Spleen (tissue), 11 donors: ENCODE measurements around the gene SERPINA3. TPM values are rescaled to one million over a fixed set of nuclear protein-coding genes. Genes with fewer than 3 reads are reported as not detected.

Experiments
- DNase-seq: peaks from one replicate; pipeline ENCODE4 v3.0.0-alpha.2; 2020
- H3K27ac ChIP-seq, 8 donors: fragments of 200-600 bp; sonication (generic) in 7 of 8; 1 replicate in 4 of 8; 2 replicates in 4 of 8; pipeline versions ENCODE4 v1.5.0 to v1.8.0; 2016 to 2021; ENCODE audit warnings: inconsistent platforms in 4 of 8, mild to moderate bottlenecking in 4 of 8, moderate library complexity in 1 of 8
- H3K27me3 ChIP-seq, 7 donors: fragments of 200-600 bp; sonication (generic) in 6 of 7; replicated peaks in 1 of 7; 1 replicate in 4 of 7; 2 replicates in 3 of 7; pipeline versions ENCODE4 v1.5.0 to v1.8.0; 2016 to 2021; ENCODE audit warnings: inconsistent platforms in 3 of 7, mild to moderate bottlenecking in 1 of 7
- H3K36me3 ChIP-seq, 6 donors: fragments of 200-600 bp; sonication (generic) in 5 of 6; 1 replicate in 4 of 6; 2 replicates in 2 of 6; pipeline versions ENCODE4 v1.5.0 to v1.8.0; 2016 to 2021; ENCODE audit warnings: inconsistent platforms in 2 of 6
- H3K4me1 ChIP-seq, 6 donors: fragments of 200-600 bp; sonication (generic) in 5 of 6; 1 replicate in 3 of 6; 2 replicates in 3 of 6; pipeline versions ENCODE4 v1.5.0 to v1.8.0; 2016 to 2021; ENCODE audit warnings: inconsistent platforms in 3 of 6
- H3K4me3 ChIP-seq, 8 donors: fragments of 200-600 bp; sonication (generic) in 7 of 8; 1 replicate in 4 of 8; 2 replicates in 4 of 8; pipeline versions ENCODE4 v1.5.0 to v1.8.0; 2016 to 2021; ENCODE audit warnings: inconsistent platforms in 4 of 8, mild to moderate bottlenecking in 4 of 8, moderate library complexity in 2 of 8
- H3K9me3 ChIP-seq, 8 donors: fragments of 200-600 bp; sonication (generic) in 7 of 8; 1 replicate in 4 of 8; 2 replicates in 4 of 8; pipeline versions ENCODE4 v1.5.0 to v1.8.0; 2016 to 2021; ENCODE audit warnings: inconsistent platforms in 4 of 8
- POLR2A ChIP-seq, 3 donors: fragments of 450-650 bp; IDR thresholded peaks; one replicate each; pipeline ENCODE4 v1.5.1; 2017; ENCODE audit warnings: antibody characterized with exemption in 3 of 3, mild to moderate bottlenecking in 1 of 3
- POLR2AphosphoS5 ChIP-seq, 3 donors: sonication (generic); formaldehyde crosslinking; IDR thresholded peaks; one replicate each; pipeline ENCODE4 v1.5.1; 2017; ENCODE audit warnings: antibody characterized with exemption in 3 of 3
- WGBS, 5 donors: extraction: QIAGEN DNeasy Blood & Tissue Kit in 3 of 5; methylation state at CpG; one replicate each; pipeline versions ENCODE4 v1.1.5 to v1.1.7; 2013 to 2018; 5-methylcytosine and 5-hydroxymethylcytosine counted together
- intact Hi-C: fragments of 100-400 bp; cut with DNase I; formaldehyde crosslinking; loops from one replicate; pipeline ENCODE4 v1.15.0; 2023; ENCODE audit warnings: low total_unique reads
- polyA plus RNA-seq, 3 donors: library from polyadenylated mRNA; stranded (reverse); fragments of 200-250 nt; gene quantifications; one replicate each; pipeline ENCODE4 v1.2.1, GENCODE V29; 2013
- total RNA-seq, 7 donors: library from RNA; depleted of rRNA in 3 of 7; stranded (reverse); fragments of >200 nt in 3 of 7; fragmentation: NEBNext Ultra II Directional in 4 of 7; extraction: Animal tissue kit (Norgen Biotek cat#: 25700) in 4 of 7; gene quantifications; one replicate each; pipeline versions ENCODE4 v1.1.0 to v1.2.1, GENCODE V29; 2016 to 2021
- TF ChIP-seq, protein P1 (sequence below), 11 experiments: fragments of 200-600 bp in 7 of 11; fragments of 450-650 bp in 4 of 11; sonication (generic) in 4 of 11; IDR thresholded peaks in 8 of 11; conservative IDR thresholded peaks in 3 of 11; 1 replicate in 7 of 11; 2 replicates in 4 of 11; pipeline versions ENCODE4 v1.4.0 to v1.8.0; 2016 to 2021; ENCODE audit warnings: antibody characterized with exemption in 11 of 11, inconsistent platforms in 4 of 11, mild to moderate bottlenecking in 1 of 11
- donor health status: healthy with polysubstance abuse.
- donor health status: DM: no; HTN: no; CAD: no; lungs with moderate emphysema.
- donor health status: DM: no; HTN: no; CAD: no.
- donor health status: Bipolar disorder and iron deficiency.
- donor health status: healthy.
- donor health status: DM: no; HTN: no; CAD: no.
- donor health status: DM: yes; HTN: yes; CAD: no.

The SERPINA3 gene
- total and polyA plus RNA-seq, 10 donors, result 3.4 to 88.3 (median 10.2) TPM

GRCh38 chr14:94623856-94624499 lies 11.8 kb downstream of the SERPINA3 start:
- Histone ChIP-seq H3K9me3 (peaks cover 0 to 14% (median 6%) of the 10 kb centered on the region in 8 donors), H3K4me3 (no peak overlapping the region), H3K27ac (no peak overlapping the region), H3K36me3 (no peaks in the 10 kb centered on the region), H3K27me3 (peaks cover 0 to 41% (median 0%) of the 10 kb centered on the region in 7 donors), H3K4me1 (no peaks in the 10 kb centered on the region)
- intact Hi-C loops, result no loop called here
- whole genome bisulfite sequencing, 5 donors, result 72 to 82% (median 79%) methylated on average over 4 to 7 of the region's 7 CpGs
- DNase-seq, result no peak
- TF ChIP-seq, protein P1, sequence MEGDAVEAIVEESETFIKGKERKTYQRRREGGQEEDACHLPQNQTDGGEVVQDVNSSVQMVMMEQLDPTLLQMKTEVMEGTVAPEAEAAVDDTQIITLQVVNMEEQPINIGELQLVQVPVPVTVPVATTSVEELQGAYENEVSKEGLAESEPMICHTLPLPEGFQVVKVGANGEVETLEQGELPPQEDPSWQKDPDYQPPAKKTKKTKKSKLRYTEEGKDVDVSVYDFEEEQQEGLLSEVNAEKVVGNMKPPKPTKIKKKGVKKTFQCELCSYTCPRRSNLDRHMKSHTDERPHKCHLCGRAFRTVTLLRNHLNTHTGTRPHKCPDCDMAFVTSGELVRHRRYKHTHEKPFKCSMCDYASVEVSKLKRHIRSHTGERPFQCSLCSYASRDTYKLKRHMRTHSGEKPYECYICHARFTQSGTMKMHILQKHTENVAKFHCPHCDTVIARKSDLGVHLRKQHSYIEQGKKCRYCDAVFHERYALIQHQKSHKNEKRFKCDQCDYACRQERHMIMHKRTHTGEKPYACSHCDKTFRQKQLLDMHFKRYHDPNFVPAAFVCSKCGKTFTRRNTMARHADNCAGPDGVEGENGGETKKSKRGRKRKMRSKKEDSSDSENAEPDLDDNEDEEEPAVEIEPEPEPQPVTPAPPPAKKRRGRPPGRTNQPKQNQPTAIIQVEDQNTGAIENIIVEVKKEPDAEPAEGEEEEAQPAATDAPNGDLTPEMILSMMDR (IDR thresholded peaks at IDR 0.05 in 8 of 11, conservative IDR thresholded peaks at IDR 0.05 in 3 of 11), result no peak
- TF ChIP-seq POLR2AphosphoS5 (IDR thresholded peaks at IDR 0.05), result no peak
- TF ChIP-seq POLR2A (IDR thresholded peaks at IDR 0.05), result no peak

- no peak overlapping the region for H3K27ac ChIP-seq
- WGBS, 5 donors, result 78 to 91% (median 83%) methylated on average over 9 to 10 of the region's 10 CpGs
Measured at GRCh38 chr14:94624537-94625352, 12.6 kb downstream of the SERPINA3 start.

GRCh38 chr14:94625353-94625635 lies 13.1 kb downstream of the SERPINA3 start:
- no peaks in the 10 kb centered on the region for H3K36me3 ChIP-seq
- TF ChIP-seq POLR2AphosphoS5 (IDR thresholded peaks at IDR 0.05), result no peak
- TF ChIP-seq, protein P1 (IDR thresholded peaks at IDR 0.05 in 8 of 11, conservative IDR thresholded peaks at IDR 0.05 in 3 of 11), result no peak
- no peak for TF ChIP-seq POLR2A (IDR thresholded peaks at IDR 0.05)
- H3K27me3 ChIP-seq, result peaks cover 0 to 41% (median 0%) of the 10 kb centered on the region in 7 donors
- DNase-seq, result no peak
- WGBS, 5 donors, result 61 to 71% (median 67%) methylated on average over 2 of the region's 2 CpGs
- H3K9me3 ChIP-seq, result peaks cover 0 to under 1% (median 0%) of the 10 kb centered on the region in 8 donors
- no peak overlapping the region for H3K27ac ChIP-seq
- intact Hi-C loops, result no loop called here
- H3K4me3 ChIP-seq, result no peak overlapping the region
- no peaks in the 10 kb centered on the region for H3K4me1 ChIP-seq

More at GRCh38 chr14:94624537-94625352, 12.6 kb downstream of the SERPINA3 start:
- no peak for DNase-seq
- Histone ChIP-seq H3K9me3 (peaks cover 0 to 6% (median 0%) of the 10 kb centered on the region in 8 donors), H3K4me3 (no peak overlapping the region), H3K4me1 (no peaks in the 10 kb centered on the region), H3K27me3 (peaks cover 0 to 41% (median 0%) of the 10 kb centered on the region in 7 donors), H3K36me3 (no peaks in the 10 kb centered on the region)
- intact Hi-C loops, result no loop called here
- TF ChIP-seq POLR2AphosphoS5 (IDR thresholded peaks at IDR 0.05) (no peak), POLR2A (IDR thresholded peaks at IDR 0.05) (no peak)
- TF ChIP-seq, protein P1 (IDR thresholded peaks at IDR 0.05 in 8 of 11, conservative IDR thresholded peaks at IDR 0.05 in 3 of 11), result no peak

GRCh38 chr14:94628578-94628977 lies 16.4 kb downstream of the SERPINA3 start:
- no peak for DNase-seq
- 78 to 90% (median 86%) methylated on average over 4 to 5 of the region's 5 CpGs for WGBS, 5 donors
- Histone ChIP-seq H3K4me1 (no peaks in the 10 kb centered on the region), H3K9me3 (no peaks in the 10 kb centered on the region), H3K4me3 (no peak overlapping the region), H3K27me3 (peaks cover 0 to 42% (median 0%) of the 10 kb centered on the region in 7 donors), H3K27ac (no peak overlapping the region), H3K36me3 (no peaks in the 10 kb centered on the region)
- TF ChIP-seq POLR2A (IDR thresholded peaks at IDR 0.05) (no peak), POLR2AphosphoS5 (IDR thresholded peaks at IDR 0.05) (no peak)
- TF ChIP-seq, protein P1 (IDR thresholded peaks at IDR 0.05 in 8 of 11, conservative IDR thresholded peaks at IDR 0.05 in 3 of 11), result no peak
- intact Hi-C loops, result no loop called here
